HG03064 (cell line): ENCODE results near the gene NAGK.
"Not testable (repeated sequence)": the region's sequence is repeated elsewhere in the genome, so short reads cannot be mapped to it uniquely, and the experiment has no call there.

Experiments used
- ATAC-seq: cut with Tn5 transposase; IDR thresholded peaks from one replicate; pipeline ENCODE4 v1.9.1; 2021; ENCODE audit warnings: low read depth; ENCODE audit not compliant: unreplicated experiment

The NAGK gene

GRCh38 chr2:71067567-71068217 is 756 bp upstream of the NAGK start:
- ATAC-seq = no peak

DNA sequence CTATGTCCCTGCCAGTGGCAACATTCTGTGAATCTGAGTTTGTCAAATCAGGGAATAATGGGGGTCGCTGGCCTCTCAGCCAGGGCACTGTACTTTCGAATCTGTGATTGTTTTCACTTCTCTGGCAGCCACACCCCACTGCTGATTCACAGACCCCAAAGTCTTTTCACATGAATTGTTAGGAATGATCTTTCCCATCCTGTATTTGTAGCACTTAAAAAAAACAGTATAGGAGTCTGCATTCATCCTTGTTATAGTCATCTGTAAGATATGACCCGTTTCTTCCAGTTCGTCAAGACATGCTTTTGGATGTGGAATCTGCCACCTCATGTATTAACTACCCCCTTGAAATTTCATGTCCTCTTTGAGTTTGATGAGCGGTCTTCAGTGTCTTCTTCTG is 928 bp downstream of the NAGK start:
- no peak for ATAC-seq

- ATAC-seq = no peak
These were observed 2.0 kb downstream of the NAGK start for GRCh38 chr2:71070294-71071093.

DNA sequence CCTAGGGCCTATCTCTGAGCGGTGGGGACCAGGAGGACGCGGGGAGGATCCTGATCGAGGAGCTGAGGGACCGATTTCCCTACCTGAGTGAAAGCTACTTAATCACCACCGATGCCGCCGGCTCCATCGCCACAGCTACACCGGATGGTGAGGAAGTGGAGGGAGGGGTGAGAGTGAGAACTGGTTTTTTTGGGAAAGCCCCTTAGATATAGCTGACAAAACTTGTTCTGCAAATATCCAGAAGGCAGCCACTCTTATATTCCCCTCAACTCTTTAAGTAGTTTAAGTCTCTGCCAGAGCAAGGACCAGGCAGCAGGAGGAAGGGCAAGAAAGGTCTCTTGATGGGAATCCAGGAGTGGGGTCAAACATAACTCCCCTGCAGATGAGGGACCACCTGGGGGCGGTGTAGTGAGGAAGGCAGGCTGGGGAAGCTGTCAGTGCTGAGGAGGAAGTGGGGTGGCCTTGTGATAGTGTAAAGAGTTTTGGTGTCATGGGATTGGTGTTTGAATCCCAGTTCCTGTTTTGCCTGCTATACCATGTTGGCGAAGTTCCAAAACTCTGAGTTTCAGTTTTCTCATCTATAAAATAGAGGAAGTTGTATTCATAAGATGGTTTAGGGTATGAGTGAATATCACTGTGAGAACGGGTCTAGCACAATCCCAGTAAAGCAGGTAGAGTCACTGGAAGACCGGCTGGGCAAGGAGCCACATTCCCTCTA is 3.4 kb downstream of the NAGK start:
- no peak for ATAC-seq

GRCh38 chr2:71072492-71072891 is 4.0 kb downstream of the NAGK start:
- no peak for ATAC-seq

- no peak for ATAC-seq
These were observed 5.0 kb downstream of the NAGK start for GRCh38 chr2:71073475-71073874.

DNA sequence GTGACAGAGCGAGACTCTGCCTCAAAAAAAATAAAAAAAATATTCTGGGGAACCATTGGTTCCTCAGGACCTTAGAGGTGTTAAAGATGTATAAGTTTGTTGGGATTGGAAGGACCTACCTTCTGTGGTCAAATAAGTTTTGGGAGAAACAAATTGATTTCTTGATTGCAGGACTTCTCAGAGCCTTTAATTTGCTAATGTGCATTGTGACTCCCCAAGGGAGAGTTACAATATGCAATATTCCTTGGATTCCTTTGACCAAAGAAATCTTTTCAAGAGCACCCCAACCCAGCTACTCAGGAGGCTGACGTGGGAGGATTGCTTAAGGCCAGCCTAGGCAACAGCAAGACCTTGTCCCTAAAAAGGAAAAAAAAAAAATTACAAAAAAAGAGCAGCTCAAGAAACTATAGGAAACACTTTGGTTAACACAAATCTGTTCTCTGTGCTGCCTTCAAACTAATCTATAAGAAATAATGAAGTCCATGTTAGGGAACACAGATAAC is 6.5 kb downstream of the NAGK start:
- no peak for ATAC-seq

DNA sequence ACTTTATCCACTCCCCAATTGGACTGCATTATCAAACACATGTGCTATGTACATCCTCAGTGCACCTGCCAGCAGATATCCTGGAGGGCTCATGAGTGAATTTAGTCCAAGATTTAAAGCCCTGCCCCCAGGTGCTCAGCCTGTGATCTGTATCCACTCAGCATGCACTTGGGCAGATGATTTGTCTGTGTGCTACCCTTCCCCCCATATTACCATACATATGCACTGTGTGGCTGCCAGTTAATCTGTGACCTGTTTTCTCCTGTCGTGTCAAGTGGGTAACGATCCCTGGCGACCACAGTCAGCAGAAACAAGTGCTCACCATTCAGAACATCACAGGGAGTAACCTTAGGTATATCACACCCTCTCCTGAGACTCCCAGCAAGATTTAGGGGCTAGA is 10.2 kb downstream of the NAGK start:
- no peak for ATAC-seq

DNA sequence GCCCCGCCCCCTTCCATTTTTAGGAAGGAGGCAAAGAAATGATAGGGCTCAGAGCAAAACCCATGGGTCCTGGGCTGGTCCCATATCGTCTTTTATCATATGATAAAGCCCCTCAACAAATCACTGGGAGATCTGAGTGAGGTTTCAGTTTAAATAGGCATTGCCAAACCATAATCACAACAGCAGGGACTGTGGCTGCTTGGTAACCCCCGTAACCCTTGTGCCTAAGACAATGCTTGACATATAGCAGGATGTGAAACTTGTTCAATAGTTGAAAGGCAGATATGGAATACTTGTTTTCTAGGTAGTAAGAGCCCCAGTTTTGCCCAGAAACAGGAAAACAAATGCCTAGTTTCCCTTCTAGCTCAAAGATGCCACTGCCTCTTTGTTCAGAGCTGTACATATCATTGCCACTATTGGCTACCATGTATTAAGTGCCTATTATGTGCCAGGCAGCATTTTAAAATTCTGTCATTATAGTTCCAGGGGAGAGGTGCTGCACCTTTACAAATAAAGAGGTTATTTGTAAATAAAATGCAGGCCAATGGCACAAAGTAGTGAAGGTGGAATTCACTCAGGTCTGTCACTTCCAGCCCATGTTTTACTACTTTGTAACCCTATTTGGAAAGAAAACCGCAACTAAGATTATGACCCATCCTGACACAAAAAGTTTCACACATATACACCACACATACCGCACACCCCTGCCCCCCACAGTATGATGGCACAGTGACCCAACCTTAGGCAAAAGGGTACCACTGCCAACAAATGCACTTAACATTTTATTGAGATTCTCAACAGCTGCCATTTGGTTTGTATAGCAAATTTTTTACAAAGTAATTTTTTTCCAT is 14.2 kb downstream of the NAGK start:
- ATAC-seq = no peak

GRCh38 chr2:71083297-71083696 is 14.8 kb downstream of the NAGK start:
- ATAC-seq = not testable (repeated sequence)

DNA sequence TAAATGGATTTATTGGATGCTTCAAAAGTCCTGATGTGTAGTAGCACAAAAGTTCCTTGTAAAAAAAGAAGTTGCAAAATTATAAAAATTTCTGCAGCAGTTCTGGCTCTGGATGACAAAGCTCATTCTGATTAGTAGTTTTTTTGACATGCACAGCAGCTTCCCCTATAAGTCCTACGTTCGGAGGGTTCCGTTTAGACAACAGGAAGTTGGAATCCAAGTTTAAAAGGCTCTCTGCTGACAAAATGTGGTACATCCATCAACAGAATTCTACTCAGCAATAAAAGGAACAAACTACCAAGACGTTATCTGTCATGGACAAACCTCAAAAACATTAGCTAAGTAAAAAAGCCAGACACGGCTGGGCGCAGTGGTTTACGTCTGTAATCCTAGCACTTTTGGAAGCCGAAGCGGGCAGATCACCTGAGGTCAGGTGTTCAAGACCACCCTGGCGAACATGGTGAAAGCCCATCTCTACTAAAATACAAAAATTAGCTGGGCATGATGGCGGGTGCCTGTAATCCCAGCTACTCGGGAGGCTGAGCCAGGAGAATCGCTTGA is 15.4 kb downstream of the NAGK start:
- not testable (repeated sequence) for ATAC-seq

GRCh38 chr2:71085325-71086003 is 17.0 kb downstream of the NAGK start:
- not testable (repeated sequence) for ATAC-seq

DNA sequence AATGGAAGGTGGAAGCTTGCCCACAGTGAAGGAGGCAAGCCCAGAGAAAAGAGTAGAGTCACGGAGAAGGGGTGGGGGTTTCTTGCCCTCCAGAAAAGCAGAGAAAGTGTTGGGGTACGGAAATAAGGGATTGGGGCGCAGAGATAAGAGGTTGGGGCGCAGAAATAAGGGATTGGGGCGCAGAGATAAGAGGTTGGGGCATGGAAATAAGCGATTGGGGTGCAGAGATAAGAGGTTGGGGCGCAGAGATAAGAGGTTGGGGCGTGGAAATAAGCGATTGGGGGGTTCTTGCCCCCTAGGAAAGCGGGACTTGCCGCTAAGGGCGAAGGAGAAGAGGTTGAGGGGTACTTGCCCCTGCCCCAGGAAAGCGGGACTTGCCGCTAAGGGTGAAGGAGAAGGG is 21.0 kb downstream of the NAGK start:
- ATAC-seq = not testable (repeated sequence)

GRCh38 chr2:71091808-71092207 is 23.4 kb downstream of the NAGK start:
- ATAC-seq = not testable (repeated sequence)

GRCh38 chr2:71092491-71093260 is 24.2 kb downstream of the NAGK start:
- not testable (repeated sequence) for ATAC-seq

DNA sequence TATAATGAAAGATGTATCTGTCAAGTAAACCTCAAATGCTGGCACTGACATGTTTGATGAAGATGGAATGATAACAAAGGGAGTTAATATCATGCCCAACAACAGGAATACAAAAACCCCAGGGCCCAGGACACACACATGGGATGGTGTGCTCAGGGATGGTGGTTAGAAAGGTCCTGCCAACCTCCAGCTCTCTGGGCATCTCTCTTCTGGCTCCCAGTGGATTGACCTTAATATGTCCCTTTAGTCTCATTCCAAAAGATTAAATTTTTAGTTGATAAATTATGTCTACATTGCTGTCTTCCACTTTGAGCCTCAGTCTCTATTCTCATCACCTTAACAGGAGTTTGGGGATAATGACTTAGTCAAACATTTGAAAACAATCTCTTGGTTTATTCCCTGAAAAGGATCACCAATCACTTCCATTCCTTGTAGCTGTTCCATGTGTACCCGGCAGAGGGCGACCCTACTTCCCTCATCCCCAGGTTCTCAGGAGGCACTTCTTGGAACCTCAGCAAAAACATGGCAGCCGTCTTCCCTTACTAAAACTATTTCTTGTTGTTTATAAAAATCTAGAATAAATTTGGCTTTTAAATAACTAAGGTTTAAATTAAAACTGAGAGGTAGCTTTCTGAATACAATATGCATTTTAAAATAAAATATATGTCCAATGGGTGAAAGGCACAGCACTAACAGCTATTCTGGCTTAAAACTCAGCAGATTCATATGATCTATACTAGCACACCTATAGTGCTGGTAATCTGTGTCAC is 31.9 kb downstream of the NAGK start:
- no peak for ATAC-seq

GRCh38 chr2:71101656-71102055 is 33.2 kb downstream of the NAGK start:
- no peak for ATAC-seq
